Left ventricle myocardium inferior (tissue), 1 donor: ENCODE measurements around the gene CD302. TPM values are rescaled to one million over a fixed set of nuclear protein-coding genes. Genes with fewer than 3 reads are reported as not detected.
"Not testable (repeated sequence)": the region's sequence is repeated elsewhere in the genome, so short reads cannot be mapped to it uniquely, and the experiment has no call there.

Source experiments
- DNase-seq: peaks from one replicate; pipeline ENCODE4 v3.0.0-alpha.2; 2020
- H3K27ac ChIP-seq: fragments of 200-600 bp; replicated peaks from 2 replicates; pipeline ENCODE4 v1.8.0; 2021
- H3K27me3 ChIP-seq: fragments of 200-600 bp; 2 replicates; pipeline ENCODE4 v1.8.0; 2021; ENCODE audit warnings: low read depth
- H3K36me3 ChIP-seq: fragments of 200-600 bp; 2 replicates; pipeline ENCODE4 v1.8.0; 2021
- H3K4me1 ChIP-seq: fragments of 200-600 bp; 2 replicates; pipeline ENCODE4 v1.8.0; 2021
- H3K4me3 ChIP-seq: fragments of 200-600 bp; 2 replicates; pipeline ENCODE4 v1.8.0; 2021; ENCODE audit warnings: mild to moderate bottlenecking, moderate library complexity
- H3K9me3 ChIP-seq: fragments of 200-600 bp; replicated peaks from 2 replicates; pipeline ENCODE4 v1.8.0; 2021
- intact Hi-C: fragments of 100-400 bp; cut with micrococcal nuclease; formaldehyde crosslinking; loops from one replicate; pipeline ENCODE4 v1.11.0; 2022
- total RNA-seq: library from RNA; stranded (reverse); fragmentation: NEBNext Ultra II Directional; extraction: Animal tissue kit (Norgen Biotek cat#: 25700); gene quantifications from one replicate; pipeline ENCODE4 v1.2.1, GENCODE V29; 2021
- TF ChIP-seq, protein P1 (sequence below): fragments of 200-600 bp; IDR thresholded peaks from 2 replicates; pipeline ENCODE4 v1.8.0; 2021; ENCODE audit warnings: antibody characterized with exemption, mild to moderate bottlenecking, borderline replicate concordance
- donor health status: DM: no; HTN: yes; CAD: no; lungs with severe emphysema.

Gene CD302
- total RNA-seq, 1 donor from 2014 or later: 17.2 TPM

DNA sequence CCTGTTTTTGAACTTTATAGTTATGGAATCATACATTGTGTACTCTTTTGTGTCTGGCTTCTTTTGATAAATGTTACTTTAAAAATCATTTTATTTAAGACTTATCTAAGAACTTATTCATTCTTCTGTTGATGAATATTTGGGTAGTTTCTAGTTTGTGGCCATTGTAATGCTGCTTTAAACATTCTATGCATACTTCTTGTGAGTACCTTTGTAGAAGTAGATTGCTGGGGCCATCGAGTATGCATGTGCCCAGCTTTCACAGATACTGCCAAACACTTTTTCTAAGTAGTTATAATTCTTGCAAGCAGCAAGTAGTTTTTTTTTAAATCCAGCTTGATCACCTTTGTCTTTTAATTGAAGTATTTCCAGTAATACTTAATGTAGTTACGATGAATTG, 11.1 kb downstream of the CD302 start:
- Histone ChIP-seq H3K9me3 (no peaks in the 10 kb centered on the region), H3K27ac (no peak overlapping the region), H3K36me3 (no peaks in the 10 kb centered on the region), H3K4me1 (peaks cover 31% of the 10 kb centered on the region), H3K4me3 (no peak overlapping the region), H3K27me3 (no peaks in the 10 kb centered on the region)
- TF ChIP-seq, protein P1, sequence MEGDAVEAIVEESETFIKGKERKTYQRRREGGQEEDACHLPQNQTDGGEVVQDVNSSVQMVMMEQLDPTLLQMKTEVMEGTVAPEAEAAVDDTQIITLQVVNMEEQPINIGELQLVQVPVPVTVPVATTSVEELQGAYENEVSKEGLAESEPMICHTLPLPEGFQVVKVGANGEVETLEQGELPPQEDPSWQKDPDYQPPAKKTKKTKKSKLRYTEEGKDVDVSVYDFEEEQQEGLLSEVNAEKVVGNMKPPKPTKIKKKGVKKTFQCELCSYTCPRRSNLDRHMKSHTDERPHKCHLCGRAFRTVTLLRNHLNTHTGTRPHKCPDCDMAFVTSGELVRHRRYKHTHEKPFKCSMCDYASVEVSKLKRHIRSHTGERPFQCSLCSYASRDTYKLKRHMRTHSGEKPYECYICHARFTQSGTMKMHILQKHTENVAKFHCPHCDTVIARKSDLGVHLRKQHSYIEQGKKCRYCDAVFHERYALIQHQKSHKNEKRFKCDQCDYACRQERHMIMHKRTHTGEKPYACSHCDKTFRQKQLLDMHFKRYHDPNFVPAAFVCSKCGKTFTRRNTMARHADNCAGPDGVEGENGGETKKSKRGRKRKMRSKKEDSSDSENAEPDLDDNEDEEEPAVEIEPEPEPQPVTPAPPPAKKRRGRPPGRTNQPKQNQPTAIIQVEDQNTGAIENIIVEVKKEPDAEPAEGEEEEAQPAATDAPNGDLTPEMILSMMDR: no peak
- intact Hi-C loops: no loop called here
- DNase-seq: no peak

DNA sequence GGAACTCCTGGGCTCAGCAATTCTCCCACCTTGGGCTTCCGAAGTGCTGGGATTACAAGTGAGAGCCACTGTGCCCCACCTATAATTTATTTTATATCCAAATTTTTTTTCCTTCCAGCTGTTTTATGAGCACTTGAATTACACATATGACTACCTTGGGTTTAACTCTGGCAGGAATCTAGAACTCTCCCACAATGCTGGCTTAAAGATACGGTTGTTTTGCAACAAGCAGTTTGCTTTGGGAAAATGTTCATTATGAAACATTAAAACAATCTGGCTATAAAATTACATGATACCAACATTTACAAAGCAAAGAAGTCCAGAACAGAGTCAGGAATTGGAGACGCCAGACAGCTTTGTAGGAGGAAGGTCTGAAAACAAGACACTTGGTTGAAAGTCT, 12.8 kb downstream of the CD302 start:
- no peaks in the 10 kb centered on the region for H3K27me3 ChIP-seq
- H3K4me1 ChIP-seq: peaks cover 22% of the 10 kb centered on the region
- intact Hi-C loops: no loop called here
- H3K36me3 ChIP-seq: peaks cover under 1% of the 10 kb centered on the region
- TF ChIP-seq, protein P1: no peak
- no peak for DNase-seq
- H3K4me3 ChIP-seq: no peak overlapping the region
- no peak overlapping the region for H3K27ac ChIP-seq
- no peaks in the 10 kb centered on the region for H3K9me3 ChIP-seq

DNA sequence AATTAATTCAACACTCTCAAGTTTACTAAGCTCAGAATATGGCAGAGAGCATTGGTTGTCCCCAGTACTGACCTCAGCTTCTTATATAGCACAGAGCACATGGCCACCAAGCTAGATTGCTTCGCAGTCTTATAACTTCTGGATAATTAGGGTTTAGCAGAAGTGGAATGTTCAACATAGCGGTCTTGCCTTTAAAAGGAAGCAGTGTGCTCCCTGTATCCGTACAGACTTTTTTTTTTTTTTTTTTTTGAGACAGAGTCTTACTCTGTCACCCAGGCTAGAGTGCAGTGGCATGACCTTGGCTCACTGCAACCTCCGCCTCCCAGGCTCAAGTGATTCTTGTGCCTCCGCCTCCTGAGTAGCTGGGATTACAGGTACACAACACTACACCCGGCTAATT, 13.3 kb downstream of the CD302 start:
- H3K36me3 ChIP-seq, H3K9me3 ChIP-seq, H3K27ac ChIP-seq, DNase-seq, H3K4me3 ChIP-seq, H3K27me3 ChIP-seq, intact Hi-C loops: not testable (repeated sequence)
- peaks cover 20% of the 10 kb centered on the region for H3K4me1 ChIP-seq

DNA sequence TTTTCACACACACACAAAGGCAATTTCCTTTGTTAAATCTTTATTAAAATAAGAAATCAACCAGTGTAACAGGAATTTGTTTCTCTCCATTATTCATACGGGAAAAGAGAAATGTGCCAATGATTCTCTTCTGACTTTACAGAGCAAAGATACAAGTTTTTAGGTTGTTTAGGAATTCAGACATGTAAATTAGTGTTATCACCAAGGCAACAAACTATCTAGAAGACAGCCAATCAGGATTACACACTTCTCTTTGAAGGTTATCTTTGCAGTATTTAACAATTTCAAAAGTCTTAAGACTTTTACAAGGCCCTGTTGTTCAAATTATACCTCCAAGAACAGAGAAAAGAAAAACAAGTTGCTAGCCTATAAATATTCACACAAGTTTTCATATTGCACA, 14.5 kb downstream of the CD302 start:
- intact Hi-C loops: no loop called here
- Histone ChIP-seq H3K4me1 (peaks cover 20% of the 10 kb centered on the region), H3K36me3 (peaks cover 4% of the 10 kb centered on the region), H3K9me3 (no peaks in the 10 kb centered on the region), H3K4me3 (no peak overlapping the region), H3K27me3 (no peaks in the 10 kb centered on the region), H3K27ac (no peak overlapping the region)
- no peak for DNase-seq
- TF ChIP-seq, protein P1: no peak

DNA sequence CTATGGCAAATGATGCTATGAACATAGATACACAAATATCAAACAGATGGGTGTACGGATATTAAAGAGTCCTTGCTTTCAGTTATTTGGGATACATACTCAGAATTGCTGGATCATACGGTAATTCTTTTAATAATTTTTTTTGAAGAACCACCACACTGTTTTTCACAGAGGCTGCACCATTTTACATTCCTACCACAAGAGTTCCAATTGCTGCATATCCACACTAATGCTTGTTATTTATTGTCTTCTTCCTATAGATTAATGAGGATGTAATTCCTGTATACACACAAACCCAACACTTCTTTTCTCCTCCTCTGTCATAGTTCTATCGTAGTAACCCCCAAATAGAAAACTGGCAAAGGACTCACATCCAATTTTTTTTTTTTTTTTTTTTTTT, 21.7 kb downstream of the CD302 start:
- TF ChIP-seq, protein P1: no peak
- peaks cover 4% of the 10 kb centered on the region for H3K36me3 ChIP-seq

DNA sequence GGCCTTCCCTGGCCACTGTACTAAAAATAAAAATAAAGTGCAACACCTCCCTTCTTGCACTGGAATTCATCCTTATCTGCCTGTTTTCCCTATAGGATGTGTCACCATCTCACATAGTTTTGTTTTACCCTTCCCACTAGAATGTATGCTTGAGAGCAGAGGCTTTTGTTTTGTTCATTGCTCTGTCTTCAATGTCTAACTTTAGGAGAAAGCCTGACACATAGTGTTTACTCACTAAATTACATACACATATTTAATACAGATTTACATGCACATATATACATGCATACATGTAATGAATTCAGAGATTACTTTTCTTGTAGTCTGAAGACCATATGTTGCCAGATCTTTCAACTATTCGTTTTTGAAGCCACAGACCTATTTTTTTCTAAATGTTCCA, 23.0 kb downstream of the CD302 start:
- H3K9me3 ChIP-seq: no peaks in the 10 kb centered on the region
- intact Hi-C loops: no loop called here
- no peaks in the 10 kb centered on the region for H3K27me3 ChIP-seq
- no peak overlapping the region for H3K4me3 ChIP-seq
- TF ChIP-seq, protein P1: no peak
- H3K27ac ChIP-seq: no peak overlapping the region
- H3K4me1 ChIP-seq: peaks cover 22% of the 10 kb centered on the region
- H3K36me3 ChIP-seq: peaks cover 3% of the 10 kb centered on the region
- DNase-seq: no peak

More for the DNA sequence above, 21.7 kb downstream of the CD302 start:
- no peak for DNase-seq
- no peaks in the 10 kb centered on the region for H3K27me3 ChIP-seq
- intact Hi-C loops: no loop called here
- no peak overlapping the region for H3K4me3 ChIP-seq
- no peaks in the 10 kb centered on the region for H3K9me3 ChIP-seq
- no peak overlapping the region for H3K27ac ChIP-seq
- H3K4me1 ChIP-seq: peaks cover 22% of the 10 kb centered on the region
